CD4-positive, alpha-beta T cell treated with Interleukin-10 for 1 hour (primary cell): Measurements from ENCODE around the gene NFYA.
"Not testable (repeated sequence)": the region's sequence is repeated elsewhere in the genome, so short reads cannot be mapped to it uniquely, and the experiment has no call there.

Source experiments
- DNase-seq: peaks from one replicate; pipeline ENCODE4 v3.0.0-alpha.2; 2020

NFYA gene

GRCh38 chr6:41073968-41074691 lies 1.4 kb downstream of the NFYA start:
- peak; percentile 67 for DNase-seq

GRCh38 chr6:41074692-41075436 lies 2.1 kb downstream of the NFYA start:
- DNase-seq = no peak

GRCh38 chr6:41075651-41076626 lies 3.2 kb downstream of the NFYA start:
- no peak for DNase-seq

- no peak for DNase-seq
These were observed 4.8 kb downstream of the NFYA start for GRCh38 chr6:41077536-41077935.

GRCh38 chr6:41078101-41078500 lies 5.3 kb downstream of the NFYA start:
- DNase-seq = no peak

- no peak for DNase-seq
These were observed 6.3 kb downstream of the NFYA start for GRCh38 chr6:41079080-41079479.

GRCh38 chr6:41080621-41081020 lies 7.8 kb downstream of the NFYA start:
- DNase-seq = peak; percentile 42

- no peak for DNase-seq
These were observed 10.3 kb downstream of the NFYA start for GRCh38 chr6:41083072-41083471.

- DNase-seq = no peak
These were observed 12.4 kb downstream of the NFYA start for GRCh38 chr6:41085182-41085581.

GRCh38 chr6:41088451-41088850 lies 15.7 kb downstream of the NFYA start:
- no peak for DNase-seq

GRCh38 chr6:41090841-41091761 lies 18.3 kb downstream of the NFYA start:
- no peak for DNase-seq

GRCh38 chr6:41092421-41093140 lies 19.8 kb downstream of the NFYA start:
- DNase-seq = peak; percentile 29

- DNase-seq = no peak
These were observed 21.0 kb downstream of the NFYA start for GRCh38 chr6:41093729-41094128.

GRCh38 chr6:41097467-41098090 lies 24.8 kb downstream of the NFYA start:
- no peak for DNase-seq

- DNase-seq = no peak
These were observed 25.6 kb downstream of the NFYA start for GRCh38 chr6:41098366-41098765.

- DNase-seq = no peak
These were observed 28.1 kb downstream of the NFYA start for GRCh38 chr6:41100871-41101287.

GRCh38 chr6:41103847-41104246 lies 31.1 kb downstream of the NFYA start:
- DNase-seq = no peak

GRCh38 chr6:41111017-41111416 lies 38.2 kb downstream of the NFYA start:
- no peak for DNase-seq

- not testable (repeated sequence) for DNase-seq
These were observed 42.3 kb downstream of the NFYA start for GRCh38 chr6:41115027-41115426.

- no peak for DNase-seq
These were observed 46.7 kb downstream of the NFYA start for GRCh38 chr6:41119508-41119907.

- no peak for DNase-seq
These were observed 47.3 kb downstream of the NFYA start for GRCh38 chr6:41120058-41120457.
